ENCODE results near the gene CDH6.

The CDH6 gene

GRCh38 chr5:31255041-31255440, 61.6 kb downstream of the CDH6 start:
- DNase-seq, result no peak

DNA sequence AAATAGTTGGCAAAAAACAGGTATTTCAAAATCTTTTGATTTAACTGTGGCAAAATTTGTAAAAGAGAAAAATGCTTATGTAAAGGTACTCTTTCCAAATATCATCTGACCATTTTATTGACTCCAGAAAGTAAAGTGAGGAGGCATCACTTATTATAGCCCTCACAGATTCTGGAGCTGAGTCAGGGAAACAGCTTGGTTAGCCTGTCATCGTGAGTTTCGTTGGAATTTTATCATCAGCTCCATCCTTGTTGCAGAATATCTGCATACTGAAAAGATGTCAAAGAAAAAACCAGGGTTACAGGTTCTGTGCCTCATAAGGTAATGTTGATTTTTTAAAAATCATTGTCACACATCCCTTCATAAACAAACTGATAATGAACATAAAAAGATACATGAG, 74.8 kb downstream of the CDH6 start:
- no peak for DNase-seq

DNA sequence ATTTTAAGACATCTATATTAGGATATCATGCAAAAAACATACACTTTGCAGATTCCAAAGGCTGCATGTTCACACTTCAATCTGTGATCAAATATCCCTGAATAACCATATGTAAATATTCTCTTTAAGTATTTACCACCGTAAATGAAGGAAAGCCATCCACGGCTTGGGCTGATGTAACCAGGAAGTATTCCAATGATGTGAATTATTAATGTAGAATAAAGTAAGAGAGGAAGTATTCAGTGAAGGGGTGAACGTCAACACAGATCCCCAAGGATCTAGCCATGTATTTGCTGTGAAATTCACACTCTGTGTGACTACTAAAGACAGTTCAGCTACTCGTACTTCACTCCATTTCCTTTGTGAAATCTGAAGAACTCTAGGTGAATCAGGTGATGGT, 75.2 kb downstream of the CDH6 start:
- DNase-seq, result no peak

DNA sequence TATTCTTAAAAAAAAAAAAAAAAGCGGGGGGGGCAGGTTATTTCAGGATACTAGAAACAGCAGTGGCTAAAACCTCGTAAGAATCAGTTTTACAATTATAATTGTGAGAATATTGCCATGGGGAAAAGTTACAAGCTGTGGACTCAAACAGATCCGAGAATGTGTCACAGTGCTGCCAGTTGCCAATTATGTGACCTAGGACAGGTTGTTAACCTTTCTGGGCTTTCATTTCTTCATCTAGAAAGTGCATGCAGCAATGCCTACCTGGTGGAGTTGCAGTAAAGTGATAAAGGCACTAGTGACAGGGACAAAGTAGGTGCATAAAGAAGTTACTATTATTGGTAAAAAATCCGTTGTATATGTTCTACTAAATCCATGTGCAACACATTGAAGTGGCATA, 75.8 kb downstream of the CDH6 start:
- DNase-seq, result no peak

GRCh38 chr5:31270396-31270795, 76.9 kb downstream of the CDH6 start:
- DNase-seq, result peak in 1 of 2 experiments; percentile 21

GRCh38 chr5:31271567-31271966, 78.1 kb downstream of the CDH6 start:
- no peak for DNase-seq

GRCh38 chr5:31273161-31273560, 79.7 kb downstream of the CDH6 start:
- DNase-seq, result no peak

GRCh38 chr5:31273631-31274378, 80.3 kb downstream of the CDH6 start:
- DNase-seq, result no peak

DNA sequence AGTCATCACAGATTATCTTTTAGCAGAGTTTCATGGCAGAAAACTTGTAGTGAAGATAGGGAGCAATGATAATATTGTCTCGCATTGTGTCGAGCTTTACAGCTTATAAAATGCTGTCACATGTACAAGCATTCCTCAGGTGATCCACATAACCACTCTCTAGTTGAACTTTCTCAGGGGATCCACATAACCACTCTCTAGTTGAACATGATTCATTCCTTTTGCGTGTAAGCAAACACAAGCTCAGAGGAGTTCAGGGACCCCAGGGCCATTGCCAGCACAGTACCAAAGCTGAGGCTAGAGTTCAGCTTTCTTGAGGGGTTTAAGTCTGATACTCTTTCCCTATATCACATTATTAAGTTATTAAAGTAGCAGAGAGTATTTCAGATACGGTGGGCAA, 86.7 kb downstream of the CDH6 start:
- no peak for DNase-seq

DNA sequence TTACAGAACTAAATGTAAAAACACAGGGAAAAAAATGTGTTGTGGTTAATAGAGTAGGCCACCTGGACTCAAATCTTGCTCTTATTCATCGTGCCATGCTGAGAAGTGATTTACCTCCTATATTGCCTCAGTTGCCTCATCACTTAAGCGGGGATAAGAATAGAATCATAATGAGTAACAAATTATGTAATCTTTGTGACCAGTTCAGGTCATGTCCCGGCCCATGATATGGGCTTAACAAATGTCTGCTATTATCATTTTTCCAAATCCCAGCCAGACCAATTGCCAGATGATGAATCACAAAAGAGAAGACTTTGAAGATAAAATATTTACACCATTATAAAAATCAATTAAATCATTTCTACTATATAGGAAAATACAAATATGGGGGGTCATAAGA, 89.8 kb downstream of the CDH6 start:
- DNase-seq, result no peak

DNA sequence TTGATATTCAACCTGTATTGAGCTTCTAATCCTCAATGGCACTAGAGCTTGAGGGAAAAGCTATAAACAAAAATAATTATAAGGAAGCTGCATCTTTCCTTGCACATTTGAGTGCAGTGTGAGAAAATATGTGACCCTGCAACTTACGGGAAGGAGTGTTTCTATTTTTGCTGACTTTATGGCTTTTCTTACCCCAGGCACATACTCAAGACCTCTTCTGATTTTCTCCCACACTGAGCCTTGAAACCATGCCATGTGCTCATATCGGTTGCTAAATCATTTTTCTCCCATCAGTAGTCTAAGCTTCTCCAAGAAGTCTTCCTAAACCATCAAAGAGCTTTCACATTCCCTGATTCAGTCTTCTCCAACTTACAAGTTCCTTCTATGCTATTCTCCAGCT, 91.5 kb downstream of the CDH6 start:
- no peak for DNase-seq

DNA sequence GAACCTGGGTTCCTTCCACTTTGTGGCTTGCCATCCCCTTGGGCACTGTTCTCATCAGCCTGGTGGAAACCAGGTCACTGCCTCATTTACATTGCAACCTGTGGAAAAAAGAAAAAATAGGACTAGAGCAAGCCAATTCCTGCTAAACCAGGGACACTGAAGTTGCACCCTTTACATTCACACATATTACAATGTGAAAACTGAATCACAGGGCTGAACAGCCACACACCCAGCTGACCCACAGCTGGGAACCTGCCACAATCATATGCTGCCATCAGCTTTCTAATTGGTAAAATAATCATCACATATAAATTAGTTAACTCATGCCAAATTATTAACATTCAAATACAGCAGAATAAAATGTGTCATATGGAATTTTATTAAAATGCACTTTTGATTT, 94.5 kb downstream of the CDH6 start:
- DNase-seq, result no peak

DNA sequence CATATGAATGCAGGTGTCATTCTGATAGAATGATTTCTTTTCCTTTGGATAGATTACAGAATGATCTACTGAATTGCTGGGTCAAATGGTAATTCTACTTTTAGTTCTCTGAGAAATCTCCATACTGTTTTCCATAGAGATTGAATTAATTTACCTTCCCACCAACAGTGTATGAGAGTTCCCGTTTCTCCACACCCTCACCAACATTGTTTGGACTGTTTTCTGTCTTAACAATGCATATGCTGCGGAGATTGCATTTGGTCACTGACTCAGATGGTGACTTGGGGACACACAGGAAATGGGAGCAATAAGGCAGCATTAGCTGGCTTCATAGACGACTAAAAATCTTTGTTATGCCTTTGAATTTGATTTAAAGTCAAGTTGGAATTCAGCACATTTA, 95.9 kb downstream of the CDH6 start:
- no peak for DNase-seq

- DNase-seq, result peak; percentile 13 to 28
These were observed 97.9 kb downstream of the CDH6 start for GRCh38 chr5:31291323-31291854.

GRCh38 chr5:31300501-31300900, 107.0 kb downstream of the CDH6 start:
- no peak for DNase-seq

GRCh38 chr5:31301833-31302232, 108.3 kb downstream of the CDH6 start:
- no peak for DNase-seq

DNA sequence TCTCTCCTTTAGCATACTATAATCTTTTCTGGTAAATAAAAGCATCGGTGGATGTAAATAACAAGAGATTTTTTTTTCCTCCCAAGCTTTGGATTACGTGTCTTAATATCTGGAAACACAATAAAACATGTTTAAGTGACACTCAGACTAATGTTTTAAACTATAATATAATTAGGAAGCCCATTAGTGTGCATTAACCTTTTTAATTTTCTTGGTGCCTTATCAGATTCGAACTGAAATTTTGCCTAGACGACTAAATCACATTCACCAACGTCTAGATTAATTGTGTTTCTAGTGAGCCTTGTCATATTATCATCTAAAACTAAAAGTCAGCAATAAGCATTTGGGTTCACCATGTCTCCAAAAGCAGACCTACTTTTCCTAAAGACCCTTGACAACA, 110.2 kb downstream of the CDH6 start:
- DNase-seq, result no peak

DNA sequence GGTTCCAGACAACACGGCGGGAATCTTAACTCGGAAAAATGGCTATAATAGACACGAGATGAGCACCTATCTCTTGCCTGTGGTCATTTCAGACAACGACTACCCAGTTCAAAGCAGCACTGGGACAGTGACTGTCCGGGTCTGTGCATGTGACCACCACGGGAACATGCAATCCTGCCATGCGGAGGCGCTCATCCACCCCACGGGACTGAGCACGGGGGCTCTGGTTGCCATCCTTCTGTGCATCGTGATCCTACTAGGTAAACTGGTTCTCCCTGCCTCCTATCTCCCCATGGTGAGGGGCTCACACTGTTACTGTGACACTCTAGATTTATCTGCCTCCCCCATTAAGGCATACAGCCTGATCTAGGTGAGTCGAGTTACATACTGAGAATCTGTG, 124.2 kb downstream of the CDH6 start:
- peak in 1 of 2 experiments; percentile 8 for DNase-seq

- no peak for DNase-seq
These were observed 125.8 kb downstream of the CDH6 start for GRCh38 chr5:31319335-31319734.

DNA sequence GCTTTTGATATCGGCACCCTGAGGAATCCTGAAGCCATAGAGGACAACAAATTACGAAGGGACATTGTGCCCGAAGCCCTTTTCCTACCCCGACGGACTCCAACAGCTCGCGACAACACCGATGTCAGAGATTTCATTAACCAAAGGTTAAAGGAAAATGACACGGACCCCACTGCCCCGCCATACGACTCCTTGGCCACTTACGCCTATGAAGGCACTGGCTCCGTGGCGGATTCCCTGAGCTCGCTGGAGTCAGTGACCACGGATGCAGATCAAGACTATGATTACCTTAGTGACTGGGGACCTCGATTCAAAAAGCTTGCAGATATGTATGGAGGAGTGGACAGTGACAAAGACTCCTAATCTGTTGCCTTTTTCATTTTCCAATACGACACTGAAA, 129.5 kb downstream of the CDH6 start:
- DNase-seq, result no peak

- DNase-seq, result no peak
These were observed 131.4 kb downstream of the CDH6 start for GRCh38 chr5:31324842-31325241.

GRCh38 chr5:31328040-31328733, 134.7 kb downstream of the CDH6 start:
- no peak for DNase-seq

- no peak for DNase-seq
These were observed 136.2 kb downstream of the CDH6 start for GRCh38 chr5:31329715-31330114.

GRCh38 chr5:31332160-31332559, 138.7 kb downstream of the CDH6 start:
- no peak for DNase-seq

DNA sequence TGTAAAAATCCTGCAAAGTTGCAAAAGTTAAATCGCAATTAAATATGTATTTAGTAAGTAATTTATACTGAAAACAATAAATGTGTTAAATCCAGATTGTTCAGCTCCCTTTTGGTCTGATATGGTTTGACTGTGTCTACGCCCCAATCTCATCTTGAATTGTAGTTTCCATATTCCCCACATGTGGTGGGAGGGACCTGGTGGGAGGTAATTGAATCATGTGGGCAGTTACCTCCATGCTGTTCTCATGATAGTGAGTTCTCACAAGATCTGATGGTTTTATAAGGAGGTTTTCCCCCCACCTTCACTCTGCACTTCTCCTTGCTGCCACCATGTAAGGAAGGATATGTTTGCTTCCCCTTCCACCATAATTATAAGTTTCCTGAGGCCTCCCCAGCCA, 140.0 kb downstream of the CDH6 start:
- no peak for DNase-seq
